Thoracic aorta (tissue), 2 donors: Measurements from ENCODE around the gene FXYD7. TPM values are rescaled to one million over a fixed set of nuclear protein-coding genes. Genes with fewer than 3 reads are reported as not detected.

Source experiments
- ATAC-seq: fragments of 150-250 bp; one replicate; pipeline ENCODE4 v1.8.0; 2017; ENCODE audit warnings: low read depth; ENCODE audit not compliant: insufficient number of reproducible peaks, low FRiP score
- DNase-seq: peaks from one replicate; pipeline ENCODE4 v3.0.0-alpha.2; 2020; ENCODE audit warnings: low spot score
- H3K27ac ChIP-seq, 2 donors: fragments of 200-600 bp; sonication (generic); 1 replicate in 1 of 2; 2 replicates in 1 of 2; pipeline ENCODE4 v1.5.1; 2016; ENCODE audit warnings: mild to moderate bottlenecking in 2 of 2, moderate library complexity in 2 of 2
- H3K27me3 ChIP-seq: fragments of 200-600 bp; sonication (generic); replicated peaks from 2 replicates; pipeline ENCODE4 v1.6.0; 2016; ENCODE audit warnings: mild to moderate bottlenecking; ENCODE audit not compliant: insufficient read depth
- H3K36me3 ChIP-seq: fragments of 200-600 bp; sonication (generic); one replicate; pipeline ENCODE4 v1.5.1; 2016
- H3K4me1 ChIP-seq, 2 donors: fragments of 200-600 bp; sonication (generic); 1 replicate in 1 of 2; 2 replicates in 1 of 2; pipeline versions ENCODE4 v1.5.1 to v1.6.0; 2016; ENCODE audit warnings: low read depth in 2 of 2, mild to moderate bottlenecking in 1 of 2; ENCODE audit not compliant: control insufficient read depth in 1 of 2
- H3K4me3 ChIP-seq: fragments of 200-600 bp; sonication (generic); 2 replicates; pipeline ENCODE4 v1.5.1; 2016; ENCODE audit warnings: mild to moderate bottlenecking
- H3K9me3 ChIP-seq: fragments of 200-600 bp; sonication (generic); 2 replicates; pipeline ENCODE4 v1.5.1; 2016
- CTCF ChIP-seq: fragments of 200-600 bp; sonication (generic); IDR thresholded peaks from one replicate; pipeline ENCODE4 v1.5.1; 2019; ENCODE audit warnings: antibody characterized with exemption
- total RNA-seq, 2 donors: library from RNA; depleted of rRNA; stranded (reverse); fragments of >200 nt; gene quantifications; one replicate each; pipeline versions ENCODE4 v1.1.0 to v1.2.3, GENCODE V29; 2016

Gene FXYD7
- total RNA-seq, 2 donors from 2014 or later, result not detected

- Histone ChIP-seq H3K36me3 (no peaks in the 10 kb centered on the region), H3K9me3 (no peaks in the 10 kb centered on the region), H3K4me3 (no peak overlapping the region), H3K27me3 (no peaks in the 10 kb centered on the region), H3K4me1 (no peaks in the 10 kb centered on the region), H3K27ac (no peak overlapping the region)
- ATAC-seq (no peak), DNase-seq (no peak)
- no peak for TF ChIP-seq CTCF
Measured at GRCh38 chr19:35178701-35179100, 35.6 kb downstream of the FXYD7 start.

- Histone ChIP-seq H3K9me3 (no peaks in the 10 kb centered on the region), H3K4me3 (no peak overlapping the region), H3K36me3 (no peaks in the 10 kb centered on the region), H3K27me3 (no peaks in the 10 kb centered on the region), H3K4me1 (no peaks in the 10 kb centered on the region), H3K27ac (no peak overlapping the region)
- no peak for DNase-seq
- TF ChIP-seq CTCF, result no peak
- no peak for ATAC-seq
Measured at GRCh38 chr19:35179830-35180229, 36.8 kb downstream of the FXYD7 start.

DNA sequence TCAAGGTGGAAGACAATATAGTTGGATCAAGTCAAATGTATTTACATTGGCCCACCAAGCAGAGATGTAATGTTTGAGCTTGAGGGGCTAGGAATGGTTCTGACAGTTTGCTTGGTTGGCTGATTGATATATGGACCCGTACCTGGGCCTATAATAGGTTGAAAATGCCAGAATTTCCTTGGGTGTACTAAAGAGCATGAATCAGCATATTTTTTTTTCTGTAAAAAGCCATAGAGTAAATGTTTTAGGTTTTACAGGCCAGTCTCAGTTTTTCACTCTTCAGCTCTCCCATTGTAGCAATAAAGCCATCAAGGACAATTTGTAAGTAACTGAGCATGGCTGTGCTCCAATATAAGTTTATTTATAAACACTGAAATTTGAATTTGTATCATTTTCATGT lies 38.3 kb downstream of the FXYD7 start:
- Histone ChIP-seq H3K27ac (no peak overlapping the region), H3K4me3 (no peak overlapping the region), H3K9me3 (no peaks in the 10 kb centered on the region), H3K27me3 (no peaks in the 10 kb centered on the region), H3K4me1 (no peaks in the 10 kb centered on the region), H3K36me3 (no peaks in the 10 kb centered on the region)
- no peak for TF ChIP-seq CTCF
- ATAC-seq, result no peak
- no peak for DNase-seq

DNA sequence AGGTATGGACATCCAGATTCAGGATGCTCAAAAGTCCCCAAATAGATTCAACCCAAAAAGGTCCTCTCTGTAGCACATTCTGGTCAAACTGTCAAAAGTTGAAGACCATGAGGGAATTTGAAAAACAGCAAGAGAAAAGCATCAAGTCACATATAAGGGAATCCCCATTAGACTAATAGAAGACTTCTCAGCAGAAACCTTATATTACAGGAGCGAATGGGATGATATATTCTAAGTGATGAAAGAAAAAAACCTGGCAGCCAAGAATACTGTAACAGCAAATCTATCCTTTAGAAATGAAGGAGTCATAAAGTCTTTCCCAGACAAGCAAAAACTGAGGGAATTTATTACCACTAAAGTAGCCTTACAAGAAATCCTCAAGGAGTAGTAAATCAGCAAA lies 41.2 kb downstream of the FXYD7 start:
- Histone ChIP-seq H3K9me3 (no peaks in the 10 kb centered on the region), H3K4me3 (no peak overlapping the region), H3K27me3 (no peaks in the 10 kb centered on the region), H3K27ac (no peak overlapping the region), H3K36me3 (no peaks in the 10 kb centered on the region), H3K4me1 (no peaks in the 10 kb centered on the region)
- no peak for ATAC-seq
- no peak for DNase-seq
- TF ChIP-seq CTCF, result no peak

DNA sequence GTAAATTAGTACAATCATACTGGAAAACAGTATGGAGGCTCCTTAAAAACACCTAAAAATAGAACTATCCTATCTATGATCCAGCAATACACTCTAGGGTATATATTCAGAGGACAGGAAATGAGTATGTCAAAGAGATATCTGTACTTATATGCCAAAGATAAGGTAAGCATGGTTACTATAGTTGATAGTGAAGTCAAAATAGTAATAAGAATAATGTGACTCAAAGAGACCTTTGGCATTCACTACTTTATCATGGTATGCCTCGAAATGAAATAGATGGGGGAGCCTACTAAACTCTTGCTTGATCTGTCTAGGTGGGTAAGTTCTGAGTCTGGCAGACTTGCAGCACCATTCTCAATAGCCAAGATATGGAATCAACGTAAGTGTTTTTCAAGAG lies 41.8 kb downstream of the FXYD7 start:
- Histone ChIP-seq H3K9me3 (no peaks in the 10 kb centered on the region), H3K4me1 (no peaks in the 10 kb centered on the region), H3K27ac (no peak overlapping the region), H3K27me3 (no peaks in the 10 kb centered on the region), H3K36me3 (no peaks in the 10 kb centered on the region), H3K4me3 (no peak overlapping the region)
- DNase-seq (no peak), ATAC-seq (no peak)
- no peak for TF ChIP-seq CTCF
